Stimulated activated memory B cell treated with anti-CD40 and anti-IgM and Interleukin-4, amounts not matched to agents 10 μg/mL and 1 μg/mL and 100 μg/mL, for 72 hours (primary cell): ENCODE results near the gene CAB39L.

Experiments used
- ATAC-seq: fragments of 150-1000 bp; cut with Tn5 transposase; 2 replicates; pipeline ENCODE4 v1.10.0; 2021
- H3K27ac Mint-ChIP-seq: one replicate; pipeline ENCODE4 v1.8.0; 2022; ENCODE audit warnings: mild to moderate bottlenecking, mixed read lengths
- H3K27me3 Mint-ChIP-seq: one replicate; pipeline ENCODE4 v1.8.0; 2022; ENCODE audit warnings: mixed read lengths
- H3K36me3 Mint-ChIP-seq: one replicate; pipeline ENCODE4 v1.8.0; 2022; ENCODE audit warnings: mixed read lengths
- H3K4me1 Mint-ChIP-seq: one replicate; pipeline ENCODE4 v1.8.0; 2022; ENCODE audit warnings: mixed read lengths
- H3K4me3 Mint-ChIP-seq: one replicate; pipeline ENCODE4 v1.8.0; 2022; ENCODE audit warnings: mild to moderate bottlenecking, moderate library complexity, mixed read lengths
- H3K9me3 Mint-ChIP-seq: one replicate; pipeline ENCODE4 v1.8.0; 2022; ENCODE audit warnings: mixed read lengths

The CAB39L gene

GRCh38 chr13:49450105-49450819 is 6.4 kb upstream of the CAB39L start:
- H3K36me3 Mint-ChIP-seq = peaks cover 33% of the 10 kb centered on the region
- no peak overlapping the region for H3K27ac Mint-ChIP-seq
- no peak for ATAC-seq
- no peaks in the 10 kb centered on the region for H3K27me3 Mint-ChIP-seq
- H3K4me3 Mint-ChIP-seq = no peak overlapping the region
- peaks cover 61% of the 10 kb centered on the region for H3K4me1 Mint-ChIP-seq
- no peaks in the 10 kb centered on the region for H3K9me3 Mint-ChIP-seq

DNA sequence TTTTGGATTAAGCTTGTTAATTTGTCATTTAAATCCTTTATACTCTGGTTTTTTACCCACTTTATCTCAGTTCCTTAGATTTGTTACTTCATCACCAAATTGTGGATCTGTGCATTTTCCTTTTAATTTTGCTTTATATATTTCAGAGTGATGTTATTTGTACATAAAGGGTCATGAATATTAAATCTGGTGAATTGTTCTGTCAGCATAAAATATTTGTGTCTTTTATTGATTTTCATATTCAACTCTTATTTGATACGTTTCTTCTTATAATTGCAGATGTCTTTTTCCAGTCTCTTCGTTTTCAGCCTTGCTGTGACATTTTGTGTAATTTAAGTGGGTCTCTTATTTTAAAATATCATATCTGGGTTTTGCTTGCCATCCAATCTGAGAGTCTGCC is 4.9 kb upstream of the CAB39L start:
- Mint-ChIP-seq H3K4me1 (peaks cover 59% of the 10 kb centered on the region), H3K27ac (peak overlapping the region; percentile 48), H3K36me3 (peaks cover 29% of the 10 kb centered on the region), H3K4me3 (no peak overlapping the region), H3K27me3 (no peaks in the 10 kb centered on the region), H3K9me3 (no peaks in the 10 kb centered on the region)
- ATAC-seq = no peak

DNA sequence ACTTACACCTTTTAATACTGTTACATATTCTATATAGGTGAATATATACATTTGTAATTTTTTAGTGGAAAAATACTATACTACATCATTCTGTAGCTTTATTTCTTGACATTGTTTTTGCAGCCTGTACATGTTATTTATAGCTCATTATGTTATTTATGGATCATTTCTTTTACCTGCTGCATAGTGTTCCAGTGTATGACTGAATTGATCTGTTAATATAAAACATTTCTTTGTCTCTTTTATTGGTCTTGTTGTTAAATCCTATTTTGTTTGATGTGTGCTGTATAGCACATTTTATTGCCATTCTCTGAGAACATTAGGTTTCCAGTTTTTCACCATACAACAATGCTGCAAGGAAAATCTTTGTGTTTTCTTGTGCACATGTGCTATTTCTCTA is 2.6 kb upstream of the CAB39L start:
- Mint-ChIP-seq H3K36me3 (peaks cover 17% of the 10 kb centered on the region), H3K27ac (peak overlapping the region; percentile 95), H3K9me3 (no peaks in the 10 kb centered on the region), H3K4me1 (peaks cover 56% of the 10 kb centered on the region), H3K4me3 (peak overlapping the region; percentile 58), H3K27me3 (no peaks in the 10 kb centered on the region)
- no peak for ATAC-seq

GRCh38 chr13:49444524-49445395 is 896 bp upstream of the CAB39L start:
- Mint-ChIP-seq H3K27me3 (no peaks in the 10 kb centered on the region), H3K36me3 (peaks cover 11% of the 10 kb centered on the region), H3K27ac (peak overlapping the region; percentile 95), H3K4me3 (peak overlapping the region; percentile 88), H3K9me3 (no peaks in the 10 kb centered on the region), H3K4me1 (peaks cover 59% of the 10 kb centered on the region)
- peak; percentile 22 for ATAC-seq

GRCh38 chr13:49443357-49443703 is 534 bp downstream of the CAB39L start:
- ATAC-seq = no peak
- Mint-ChIP-seq H3K4me1 (peaks cover 51% of the 10 kb centered on the region), H3K27ac (peak overlapping the region; percentile 95), H3K27me3 (no peaks in the 10 kb centered on the region), H3K36me3 (no peaks in the 10 kb centered on the region), H3K9me3 (no peaks in the 10 kb centered on the region), H3K4me3 (peak overlapping the region; percentile 88)

- H3K4me1 Mint-ChIP-seq = peaks cover 42% of the 10 kb centered on the region
- no peak overlapping the region for H3K27ac Mint-ChIP-seq
- ATAC-seq = no peak
These were observed 2.0 kb downstream of the CAB39L start for GRCh38 chr13:49441846-49442245.

DNA sequence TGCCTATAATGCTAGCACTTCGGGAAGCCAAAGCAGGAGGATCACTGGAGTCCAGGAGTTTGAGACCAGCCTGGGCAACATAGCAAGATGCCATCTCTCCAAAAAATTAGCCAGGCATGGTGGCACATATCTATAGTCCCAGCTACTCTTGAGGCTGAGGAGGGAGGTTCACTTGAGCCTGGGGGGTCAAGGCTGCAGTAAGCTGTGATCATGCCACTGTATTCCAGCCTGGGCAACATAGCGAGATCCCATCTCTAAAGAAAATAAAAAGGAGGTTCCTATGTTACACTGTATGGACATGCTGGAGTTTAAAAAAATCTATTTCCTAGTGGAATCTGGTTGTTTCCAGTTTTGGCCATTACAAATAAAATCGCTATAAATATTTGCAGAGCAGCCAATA is 2.6 kb downstream of the CAB39L start:
- no peaks in the 10 kb centered on the region for H3K27me3 Mint-ChIP-seq
- no peak overlapping the region for H3K27ac Mint-ChIP-seq
- no peaks in the 10 kb centered on the region for H3K36me3 Mint-ChIP-seq
- H3K4me3 Mint-ChIP-seq = no peak overlapping the region
- no peak for ATAC-seq
- no peaks in the 10 kb centered on the region for H3K9me3 Mint-ChIP-seq
- peaks cover 37% of the 10 kb centered on the region for H3K4me1 Mint-ChIP-seq

More at GRCh38 chr13:49441846-49442245, 2.0 kb downstream of the CAB39L start:
- Mint-ChIP-seq H3K9me3 (no peaks in the 10 kb centered on the region), H3K4me3 (no peak overlapping the region), H3K27me3 (no peaks in the 10 kb centered on the region), H3K36me3 (no peaks in the 10 kb centered on the region)

DNA sequence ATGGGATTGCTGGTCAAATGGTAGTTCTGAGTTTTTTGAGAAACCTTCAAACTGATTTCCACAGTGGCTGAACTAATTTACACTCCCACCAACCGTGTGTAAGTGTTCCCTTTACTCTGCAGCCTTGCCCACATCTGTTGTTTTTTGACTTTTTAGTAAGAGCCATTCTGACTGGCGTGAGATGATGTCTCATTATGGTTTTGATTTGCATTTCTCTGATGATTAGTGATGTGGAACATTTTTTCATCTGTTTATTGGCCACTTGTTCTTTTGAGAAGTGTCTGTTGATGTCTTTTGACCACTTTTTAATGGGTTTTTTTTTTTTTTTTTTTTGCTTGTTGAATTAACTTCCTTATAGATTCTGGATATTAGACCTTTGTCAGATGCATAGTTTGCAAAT is 4.3 kb downstream of the CAB39L start:
- H3K27me3 Mint-ChIP-seq = no peaks in the 10 kb centered on the region
- no peaks in the 10 kb centered on the region for H3K36me3 Mint-ChIP-seq
- no peak for ATAC-seq
- H3K4me3 Mint-ChIP-seq = no peak overlapping the region
- H3K9me3 Mint-ChIP-seq = no peaks in the 10 kb centered on the region
- peaks cover 23% of the 10 kb centered on the region for H3K4me1 Mint-ChIP-seq
- H3K27ac Mint-ChIP-seq = no peak overlapping the region

- Mint-ChIP-seq H3K9me3 (no peaks in the 10 kb centered on the region), H3K27me3 (no peaks in the 10 kb centered on the region), H3K36me3 (peaks cover 8% of the 10 kb centered on the region), H3K27ac (peak overlapping the region; percentile 27), H3K4me1 (peaks cover 17% of the 10 kb centered on the region), H3K4me3 (no peak overlapping the region)
- no peak for ATAC-seq
These were observed 6.2 kb downstream of the CAB39L start for GRCh38 chr13:49437705-49438104.

- Mint-ChIP-seq H3K27me3 (no peaks in the 10 kb centered on the region), H3K27ac (no peak overlapping the region), H3K9me3 (no peaks in the 10 kb centered on the region), H3K4me1 (peaks cover 17% of the 10 kb centered on the region), H3K4me3 (no peak overlapping the region), H3K36me3 (peaks cover 8% of the 10 kb centered on the region)
- no peak for ATAC-seq
These were observed 7.0 kb downstream of the CAB39L start for GRCh38 chr13:49436890-49437289.

DNA sequence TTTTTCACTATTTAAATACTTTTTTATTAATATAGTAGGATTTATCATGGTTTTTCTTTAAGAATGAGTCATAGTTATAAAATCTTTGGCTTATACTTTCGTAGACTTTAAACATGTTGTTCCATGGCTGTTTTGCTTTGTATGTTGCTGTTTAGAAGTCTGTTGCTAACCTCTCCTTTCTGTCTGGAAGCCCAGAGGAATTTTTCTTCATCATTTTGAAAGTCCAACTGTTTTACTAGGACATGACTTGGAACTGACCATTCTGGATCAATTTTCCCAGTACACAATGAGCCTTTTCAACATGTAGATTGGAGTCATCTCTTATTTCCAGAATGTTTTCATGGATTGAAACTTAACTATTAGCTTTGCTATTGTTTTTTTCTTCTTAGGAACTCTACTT is 7.9 kb downstream of the CAB39L start:
- Mint-ChIP-seq H3K27me3 (no peaks in the 10 kb centered on the region), H3K9me3 (no peaks in the 10 kb centered on the region), H3K36me3 (peaks cover 8% of the 10 kb centered on the region), H3K27ac (no peak overlapping the region), H3K4me3 (no peak overlapping the region), H3K4me1 (peaks cover 17% of the 10 kb centered on the region)
- no peak for ATAC-seq

- Mint-ChIP-seq H3K36me3 (peaks cover 12% of the 10 kb centered on the region), H3K27me3 (no peaks in the 10 kb centered on the region), H3K4me1 (no peaks in the 10 kb centered on the region), H3K9me3 (no peaks in the 10 kb centered on the region), H3K27ac (no peak overlapping the region), H3K4me3 (no peak overlapping the region)
- ATAC-seq = no peak
These were observed 14.7 kb downstream of the CAB39L start for GRCh38 chr13:49429121-49429520.

GRCh38 chr13:49428041-49428763 is 15.7 kb downstream of the CAB39L start:
- H3K4me1 Mint-ChIP-seq = no peaks in the 10 kb centered on the region
- no peak for ATAC-seq
- no peak overlapping the region for H3K27ac Mint-ChIP-seq
- H3K27me3 Mint-ChIP-seq = no peaks in the 10 kb centered on the region
- peaks cover 6% of the 10 kb centered on the region for H3K36me3 Mint-ChIP-seq
- no peaks in the 10 kb centered on the region for H3K9me3 Mint-ChIP-seq
- H3K4me3 Mint-ChIP-seq = no peak overlapping the region

- Mint-ChIP-seq H3K36me3 (peaks cover 6% of the 10 kb centered on the region), H3K27ac (no peak overlapping the region), H3K27me3 (no peaks in the 10 kb centered on the region), H3K9me3 (no peaks in the 10 kb centered on the region), H3K4me3 (no peak overlapping the region), H3K4me1 (no peaks in the 10 kb centered on the region)
- ATAC-seq = no peak
These were observed 19.8 kb downstream of the CAB39L start for GRCh38 chr13:49424011-49424560.

DNA sequence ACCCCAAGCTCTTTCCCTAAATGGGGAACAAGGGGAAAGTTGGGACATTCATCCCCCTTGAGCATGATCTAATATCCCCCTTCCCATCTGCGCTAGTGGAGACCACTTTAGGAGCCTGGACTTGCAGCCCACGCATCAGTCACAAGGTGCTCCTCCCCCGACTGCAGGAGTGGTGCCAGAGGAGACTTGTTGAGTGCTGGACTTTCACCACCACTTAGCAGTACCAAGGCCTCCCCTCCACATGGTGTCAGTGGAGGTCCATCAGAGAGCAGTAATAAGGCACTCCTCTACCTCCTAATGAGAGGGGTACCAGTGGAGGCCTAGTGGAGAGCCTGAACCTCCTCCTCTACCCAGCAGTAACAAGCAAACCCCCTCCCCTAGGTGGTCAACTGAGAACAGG is 22.5 kb downstream of the CAB39L start:
- Mint-ChIP-seq H3K27ac (no peak overlapping the region), H3K36me3 (no peaks in the 10 kb centered on the region), H3K4me3 (no peak overlapping the region), H3K9me3 (no peaks in the 10 kb centered on the region), H3K27me3 (no peaks in the 10 kb centered on the region), H3K4me1 (no peaks in the 10 kb centered on the region)
- ATAC-seq = no peak
